CD4-positive, alpha-beta T cell treated with Interleukin-2 at 100 ng/mL for 4 hours (primary cell): Measurements from ENCODE around the gene HUS1B.

ENCODE experiments used
- DNase-seq: peaks from one replicate; pipeline ENCODE4 v3.0.0-alpha.2; 2020; ENCODE audit warnings: low spot score

Gene HUS1B

GRCh38 chr6:621931-622330 is 35.0 kb downstream of the HUS1B start:
- DNase-seq, result no peak

DNA sequence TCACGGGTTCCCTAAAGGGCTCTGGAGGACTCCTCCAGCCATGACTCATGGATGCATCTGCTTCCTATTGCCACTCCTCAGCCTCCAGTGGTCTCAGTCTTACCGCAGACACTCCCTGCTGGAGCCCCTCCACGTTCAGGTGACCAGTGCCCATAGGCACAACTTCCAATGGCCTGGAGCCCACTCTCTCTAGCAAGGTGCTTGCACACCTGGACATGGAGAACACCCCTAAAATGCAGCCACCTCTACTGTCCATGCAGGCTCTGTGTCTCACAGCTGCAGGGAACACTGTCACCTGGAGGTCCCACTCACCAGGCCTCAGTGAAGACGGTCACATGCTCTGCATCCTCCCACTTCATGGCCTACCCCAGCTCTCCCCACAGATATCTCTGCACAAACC is 36.0 kb downstream of the HUS1B start:
- no peak for DNase-seq

DNA sequence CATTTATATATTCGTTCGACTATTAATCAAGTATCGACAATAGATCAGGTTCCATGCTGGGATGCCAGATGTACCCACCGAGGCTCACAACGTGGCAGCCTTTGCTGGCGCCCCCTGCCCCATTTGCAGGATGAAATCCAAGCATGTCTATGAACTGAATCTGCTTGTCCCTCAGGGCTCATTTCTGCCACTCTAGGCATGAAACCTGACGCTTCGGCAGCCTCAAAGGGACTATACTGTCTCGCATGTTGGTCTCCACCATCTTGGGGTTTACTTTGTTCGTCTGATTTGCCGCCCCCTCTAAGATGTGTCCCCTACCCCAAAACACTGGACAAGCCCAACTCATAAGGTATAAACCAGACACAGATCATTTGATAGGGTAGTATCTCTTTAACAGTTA is 36.7 kb downstream of the HUS1B start:
- no peak for DNase-seq

GRCh38 chr6:617456-618100 is 39.3 kb downstream of the HUS1B start:
- no peak for DNase-seq

GRCh38 chr6:613981-614380 is 42.9 kb downstream of the HUS1B start:
- DNase-seq, result no peak

DNA sequence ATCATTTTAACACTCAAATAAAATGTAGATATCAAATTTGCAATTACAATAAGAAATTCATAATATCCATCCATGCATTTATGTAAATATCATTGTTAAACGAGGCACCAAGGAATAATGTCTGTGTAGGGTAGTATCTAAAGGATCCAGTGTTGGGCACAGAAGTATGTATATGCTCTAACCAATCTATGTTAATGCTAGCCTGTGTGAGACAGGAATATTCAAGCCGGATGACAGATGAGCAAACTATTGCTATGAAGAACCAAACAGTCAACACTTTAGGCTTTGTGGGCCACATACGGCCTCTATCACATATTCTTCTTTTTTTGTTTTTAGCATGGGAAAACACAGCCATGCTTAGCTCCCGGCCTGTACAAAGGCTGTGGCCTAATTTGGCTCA is 45.0 kb downstream of the HUS1B start:
- DNase-seq, result no peak

DNA sequence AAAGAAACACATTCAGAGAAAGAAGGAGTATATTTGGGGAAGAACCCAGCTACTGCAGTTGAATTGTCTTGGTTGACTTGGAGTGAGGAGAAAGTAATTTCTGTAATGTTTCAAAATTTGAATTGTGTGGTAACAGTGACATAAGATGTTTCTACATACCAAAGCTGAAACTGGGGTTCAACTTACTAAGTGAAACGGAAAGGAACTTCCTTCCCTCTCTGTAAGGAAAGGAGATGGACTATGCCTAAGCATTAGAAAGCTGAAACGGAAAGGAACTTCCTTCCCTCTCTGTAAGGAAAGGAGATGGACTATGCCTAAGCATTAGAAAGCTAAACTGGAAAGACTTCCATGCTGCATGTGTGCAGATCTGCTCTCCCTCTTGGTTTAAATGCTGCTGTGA is 46.0 kb downstream of the HUS1B start:
- no peak for DNase-seq

DNA sequence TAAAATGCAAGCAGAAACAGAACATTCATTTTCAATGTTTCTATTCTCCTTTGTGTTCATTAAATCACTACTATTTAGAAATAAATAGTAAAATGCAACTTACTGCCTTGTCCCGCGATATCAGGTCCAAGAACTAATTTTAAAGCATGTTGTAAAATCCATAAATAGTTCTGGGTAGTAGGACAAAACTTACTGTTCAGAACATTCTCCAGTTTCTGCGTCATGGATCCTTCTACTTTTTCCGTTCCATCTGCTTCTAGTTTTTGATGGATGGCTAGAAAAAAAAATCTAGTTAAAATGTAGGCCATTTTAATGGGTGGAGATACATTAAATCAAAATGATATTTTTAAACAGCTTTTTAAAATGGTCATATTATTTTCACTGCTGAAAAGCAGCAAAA is 47.0 kb downstream of the HUS1B start:
- DNase-seq, result no peak

DNA sequence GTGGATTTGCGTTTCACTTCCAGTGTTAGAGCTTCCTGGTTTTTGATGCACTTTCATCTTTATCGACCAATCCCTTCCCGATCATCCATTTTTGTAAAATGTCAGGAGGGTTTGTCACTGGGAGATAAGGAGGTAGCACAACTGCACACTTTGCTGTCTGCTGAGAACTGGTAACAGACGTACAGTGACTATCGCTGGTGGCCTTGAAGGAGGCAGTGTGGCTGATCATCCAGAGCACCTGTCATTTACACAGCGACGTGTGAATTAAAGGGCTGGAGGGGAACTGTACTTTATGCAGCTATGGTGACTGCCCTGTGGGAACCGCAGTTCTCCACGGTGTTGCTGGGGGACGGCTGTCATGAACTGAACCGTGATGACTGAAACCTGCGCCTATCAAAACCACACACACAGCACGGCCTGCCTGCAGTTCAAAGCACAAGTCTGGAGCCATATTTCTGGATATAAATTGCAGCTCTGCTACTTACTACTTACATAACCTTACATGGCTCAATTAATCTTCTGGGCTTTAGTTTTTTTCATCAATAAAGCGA is 50.0 kb downstream of the HUS1B start:
- DNase-seq, result no peak
